GM12878 (cell line): ENCODE measurements around the gene FCF1. TPM values are rescaled to one million over a fixed set of nuclear protein-coding genes. Genes with fewer than 3 reads are reported as not detected.

Experiments used
- ATAC-seq: fragments of 200-7000 bp; cut with Tn5 transposase; 3 replicates; pipeline ENCODE4 v1.9.1; 2020; ENCODE audit warnings: mild to moderate bottlenecking, moderate library complexity
- BruUV-seq: library from RNA; stranded (reverse); fragments of 400-500 nt; replicated peaks from 2 replicates; lab custom pipeline; 2021; lab: Mats Ljungman, UMichigan
- CTCF ChIA-PET: fragments of 300-600 bp; sonication (Branson Sonifier 250); formaldehyde crosslinking; extraction: SDS; loops from one replicate; lab custom pipeline; 2021; ENCODE audit warnings: inconsistent platforms; lab: Yijun Ruan, JAX
- POLR2A ChIA-PET: fragments of 350-600 bp; formaldehyde crosslinking; extraction: SDS; loops from one replicate; lab custom pipeline; 2021; ENCODE audit warnings: inconsistent platforms; lab: Charles Lee
- RAD21 ChIA-PET: fragments of 300-600 bp; sonication (Branson Sonifier 250); formaldehyde crosslinking; loops from one replicate; lab custom pipeline; 2023; ENCODE audit warnings: antibody characterized with exemption; ENCODE audit not compliant: unreplicated experiment; lab: Charles Lee
- SMC1A ChIA-PET: fragments of 300-600 bp; sonication (Branson Sonifier 250); formaldehyde crosslinking; loops from one replicate; lab custom pipeline; 2023; ENCODE audit not compliant: unreplicated experiment, uncharacterized antibody; lab: Charles Lee
- DNase-seq: peaks from one replicate; pipeline ENCODE4 v3.0.0-alpha.2; 2011; ENCODE audit warnings: low read depth, low spot score
- FAIRE-seq: peaks from 3 replicates; lab custom pipeline; 2011; peaks lifted over from hg19 to GRCh38; lab: Jason Lieb, UNC
- H2AFZ ChIP-seq: 2 replicates; pipeline ENCODE4 v1.6.0; 2011; ENCODE audit warnings: low read depth, low read length, control low read depth; ENCODE audit not compliant: control insufficient read depth
- H3K27ac ChIP-seq: 2 replicates; pipeline ENCODE4 v1.5.1; 2011; ENCODE audit warnings: control low read depth; ENCODE audit not compliant: control insufficient read depth, insufficient read depth
- H3K27me3 ChIP-seq, 2 experiments: replicated peaks in 1 of 2; 2 replicates each; pipeline versions ENCODE4 v1.6.0 to v1.6.1; 2011; ENCODE audit warnings: low read length in 1 of 2; ENCODE audit not compliant: control insufficient read depth in 2 of 2, insufficient read depth in 2 of 2
- H3K36me3 ChIP-seq, 2 experiments: 2 replicates each; pipeline ENCODE4 v1.5.1; 2011; ENCODE audit warnings: low read length in 1 of 2; ENCODE audit not compliant: control insufficient read depth in 2 of 2, insufficient read depth in 2 of 2
- H3K4me1 ChIP-seq: 2 replicates; pipeline ENCODE4 v1.6.1; 2011; ENCODE audit warnings: mild to moderate bottlenecking, low read length, moderate library complexity, mixed read lengths; ENCODE audit not compliant: control insufficient read depth, insufficient read depth
- H3K4me2 ChIP-seq: 2 replicates; pipeline ENCODE4 v1.6.0; 2011; ENCODE audit warnings: control low read depth; ENCODE audit not compliant: control insufficient read depth, insufficient read depth
- H3K4me3 ChIP-seq: fragments of 200-600 bp; sonication (generic); 2 replicates; pipeline ENCODE4 v1.5.1; 2016
- H3K79me2 ChIP-seq: 2 replicates; pipeline ENCODE4 v1.6.0; 2011; ENCODE audit warnings: low read length; ENCODE audit not compliant: control insufficient read depth, insufficient read depth
- H3K9ac ChIP-seq: 2 replicates; pipeline ENCODE4 v1.8.0; 2011; ENCODE audit warnings: low read length, control low read depth, mixed read lengths; ENCODE audit not compliant: control insufficient read depth, insufficient read depth
- H3K9me3 ChIP-seq: replicated peaks from 3 replicates; pipeline ENCODE4 v1.5.1; 2011; ENCODE audit warnings: mild to moderate bottlenecking, low read length; ENCODE audit not compliant: control insufficient read depth, insufficient read depth
- H4K20me1 ChIP-seq: 2 replicates; pipeline ENCODE4 v1.6.0; 2011; ENCODE audit not compliant: control insufficient read depth, insufficient read depth
- CBFB ChIP-seq: IDR thresholded peaks from 2 replicates; pipeline ENCODE4 v1.6.1; 2016; ENCODE audit warnings: antibody characterized with exemption, low read depth
- CHD4 ChIP-seq: fragments of 200-600 bp; sonication (generic); IDR thresholded peaks from 2 replicates; pipeline ENCODE4 v1.6.1; 2016; ENCODE audit warnings: mild to moderate bottlenecking
- GATAD2B ChIP-seq: fragments of 450-650 bp; conservative IDR thresholded peaks from 2 replicates; pipeline ENCODE4 v1.6.1; 2017; ENCODE audit warnings: low read depth, mild to moderate bottlenecking, moderate library complexity
- KDM1A ChIP-seq: fragments of 200-600 bp; sonication (generic); IDR thresholded peaks from 2 replicates; pipeline ENCODE4 v1.6.1; 2016; ENCODE audit warnings: borderline replicate concordance
- PAX8 ChIP-seq: fragments of 450-650 bp; IDR thresholded peaks from 2 replicates; pipeline ENCODE4 v1.6.1; 2017; ENCODE audit warnings: mild to moderate bottlenecking, moderate library complexity
- SMC3 ChIP-seq: IDR thresholded peaks from 2 replicates; pipeline ENCODE4 v1.6.1; 2011; ENCODE audit warnings: low read length, improper control_type of control experiment, borderline replicate concordance
- TAF1 ChIP-seq: IDR thresholded peaks from 2 replicates; pipeline ENCODE4 v1.6.1; 2011; ENCODE audit warnings: mild to moderate bottlenecking, low read depth, low read length, borderline replicate concordance
- ZNF622 ChIP-seq: fragments of 450-650 bp; IDR thresholded peaks from 2 replicates; pipeline ENCODE4 v1.6.1; 2017; ENCODE audit warnings: mild to moderate bottlenecking, inconsistent platforms
- ZSCAN29 ChIP-seq: fragments of 450-650 bp; IDR thresholded peaks from 2 replicates; pipeline ENCODE4 v1.6.1; 2017; ENCODE audit warnings: mild to moderate bottlenecking, moderate library complexity
- WGBS: methylation state at CpG from one replicate; pipeline ENCODE4 v1.1.6; 2016; ENCODE audit warnings: low lambda C conversion rate; ENCODE audit not compliant: insufficient replicate concordance, insufficient coverage; ENCODE audit errors: missing lambda C conversion rate; 5-methylcytosine and 5-hydroxymethylcytosine counted together
- in situ Hi-C: fragments of 300-500 bp; cut with MboI; formaldehyde crosslinking; loops from 9 replicates; pipeline ENCODE4 v1.14.3; 2018; ENCODE audit warnings: mixed read lengths
- intact Hi-C: fragments of 100-400 bp; cut with micrococcal nuclease; formaldehyde crosslinking; loops from one replicate; pipeline ENCODE4 v1.14.2; 2022; ENCODE audit not compliant: unreplicated experiment
- polyA plus RNA-seq, 11 experiments: library from polyadenylated mRNA; depleted of rRNA in 4 of 11; unstranded in 6 of 11; stranded (reverse) in 5 of 11; fragments of >200 nt; fragmentation: Nextera tagmentation in 4 of 11; fragmentation: Illumina TruSeq in 1 of 11; extraction: Ambion mirVana in 4 of 11; extraction: Trizol in 1 of 11; gene quantifications; 1 replicate in 1 of 11; 2 replicates in 10 of 11; pipeline versions ENCODE4 v1.2.1 to v1.2.3, GENCODE V29; 2011 to 2016; ENCODE audit warnings: inconsistent platforms in 2 of 11, missing spikeins in 2 of 11, low read depth in 1 of 11
- total RNA-seq, 4 experiments: library from RNA; depleted of rRNA in 3 of 4; stranded (reverse); fragments of >200 nt in 3 of 4; fragmentation: Illumina TruSeq in 1 of 4; extraction: Trizol in 1 of 4; gene quantifications; 2 replicates each; pipeline versions ENCODE4 v1.2.1 to v1.2.3, GENCODE V29; 2013 to 2021
- TF ChIP-seq, protein P1 (sequence below): fragments of 150-350 bp; IDR thresholded peaks from 2 replicates; pipeline ENCODE4 v1.6.1; 2016; ENCODE audit warnings: low read depth, low read length
- TF ChIP-seq, protein P2 (sequence below): fragments of 450-650 bp; IDR thresholded peaks from 2 replicates; pipeline ENCODE4 v1.6.1; 2018; ENCODE audit warnings: mild to moderate bottlenecking, low read depth, moderate library complexity; ENCODE audit not compliant: partially characterized antibody
- TF ChIP-seq, protein P3 (sequence below): IDR thresholded peaks from 2 replicates; pipeline ENCODE4 v1.6.1; 2012; ENCODE audit warnings: low read depth, low read length, improper control_type of control experiment

The FCF1 gene
- total and polyA plus RNA-seq, 10 of the 15 experiments (the other 5 are each of a cell fraction or from before 2014, with no cell fraction given) = 6.2 to 88.7 (median 28.5) TPM

DNA sequence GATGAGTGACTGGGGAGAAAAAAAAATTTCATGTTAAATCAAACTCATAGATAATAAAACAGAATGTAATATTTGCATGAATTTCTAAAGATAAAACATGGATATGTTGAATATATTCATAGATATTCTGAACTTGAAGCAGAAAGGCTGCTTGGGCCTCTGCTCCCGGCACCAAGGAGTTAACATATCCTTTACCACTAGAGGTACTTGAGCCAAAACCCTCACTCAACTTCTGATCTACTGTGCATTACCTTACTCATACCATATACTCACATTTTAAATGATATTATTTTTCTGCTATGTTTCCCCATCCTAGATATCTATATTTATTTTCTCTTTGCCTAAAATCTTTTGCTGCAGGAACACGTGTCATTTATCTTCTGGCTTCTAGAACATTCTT is 15.0 kb upstream of the FCF1 start:
- BruUV-seq = no TSS peak
- no peak for ATAC-seq
- 91% methylated on average over 2 of the region's 2 CpGs for WGBS

DNA sequence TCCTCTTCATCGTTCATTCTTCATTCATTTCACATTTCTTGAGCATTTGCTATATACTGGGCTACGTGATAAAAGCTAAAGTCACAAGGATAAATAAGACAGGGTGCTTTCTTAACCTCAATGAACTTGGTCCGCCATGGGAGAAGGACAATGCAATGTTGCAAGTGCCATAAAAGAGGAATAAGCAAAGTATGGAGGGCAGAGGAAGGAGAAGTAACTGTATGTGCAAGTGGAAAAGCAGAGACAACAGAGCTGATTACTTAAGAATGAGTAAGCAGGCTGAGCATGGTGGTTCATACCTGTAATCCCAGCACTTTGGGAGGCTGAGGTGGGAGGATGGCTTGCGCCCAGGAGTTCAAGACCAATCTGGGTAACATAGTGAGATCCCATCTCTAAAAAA is 14.5 kb upstream of the FCF1 start:
- FAIRE-seq (no peak), ATAC-seq (no peak), DNase-seq (no peak)
- intact Hi-C loops = no loop called here
- peaks cover 2 to 4% of the 10 kb centered on the region in 2 experiments; a peak in 3 of 4 replicates for H3K36me3 ChIP-seq
- H3K4me2 ChIP-seq = no peak overlapping the region
- in situ Hi-C loops = no loop called here
- WGBS = 97% methylated on average over 4 of the region's 4 CpGs
- H4K20me1 ChIP-seq = no peaks in the 10 kb centered on the region
- CTCF ChIA-PET = no interaction called here
- SMC1A ChIA-PET = no interaction called here
- H3K27me3 ChIP-seq = no peaks in the 10 kb centered on the region
- RAD21 ChIA-PET = no interaction called here
- BruUV-seq = no TSS peak
- H3K9me3 ChIP-seq = peaks cover 7% of the 10 kb centered on the region; the same call in 2 of the 3 replicates
- H3K9ac ChIP-seq = no peak overlapping the region
- no peaks in the 10 kb centered on the region for H3K4me1 ChIP-seq
- no peak overlapping the region for H3K27ac ChIP-seq
- POLR2A ChIA-PET = no interaction called here
- no peak overlapping the region for H3K4me3 ChIP-seq
- H3K79me2 ChIP-seq = peaks cover 4% of the 10 kb centered on the region
- no peak overlapping the region for H2AFZ ChIP-seq
- TF ChIP-seq, protein P1, sequence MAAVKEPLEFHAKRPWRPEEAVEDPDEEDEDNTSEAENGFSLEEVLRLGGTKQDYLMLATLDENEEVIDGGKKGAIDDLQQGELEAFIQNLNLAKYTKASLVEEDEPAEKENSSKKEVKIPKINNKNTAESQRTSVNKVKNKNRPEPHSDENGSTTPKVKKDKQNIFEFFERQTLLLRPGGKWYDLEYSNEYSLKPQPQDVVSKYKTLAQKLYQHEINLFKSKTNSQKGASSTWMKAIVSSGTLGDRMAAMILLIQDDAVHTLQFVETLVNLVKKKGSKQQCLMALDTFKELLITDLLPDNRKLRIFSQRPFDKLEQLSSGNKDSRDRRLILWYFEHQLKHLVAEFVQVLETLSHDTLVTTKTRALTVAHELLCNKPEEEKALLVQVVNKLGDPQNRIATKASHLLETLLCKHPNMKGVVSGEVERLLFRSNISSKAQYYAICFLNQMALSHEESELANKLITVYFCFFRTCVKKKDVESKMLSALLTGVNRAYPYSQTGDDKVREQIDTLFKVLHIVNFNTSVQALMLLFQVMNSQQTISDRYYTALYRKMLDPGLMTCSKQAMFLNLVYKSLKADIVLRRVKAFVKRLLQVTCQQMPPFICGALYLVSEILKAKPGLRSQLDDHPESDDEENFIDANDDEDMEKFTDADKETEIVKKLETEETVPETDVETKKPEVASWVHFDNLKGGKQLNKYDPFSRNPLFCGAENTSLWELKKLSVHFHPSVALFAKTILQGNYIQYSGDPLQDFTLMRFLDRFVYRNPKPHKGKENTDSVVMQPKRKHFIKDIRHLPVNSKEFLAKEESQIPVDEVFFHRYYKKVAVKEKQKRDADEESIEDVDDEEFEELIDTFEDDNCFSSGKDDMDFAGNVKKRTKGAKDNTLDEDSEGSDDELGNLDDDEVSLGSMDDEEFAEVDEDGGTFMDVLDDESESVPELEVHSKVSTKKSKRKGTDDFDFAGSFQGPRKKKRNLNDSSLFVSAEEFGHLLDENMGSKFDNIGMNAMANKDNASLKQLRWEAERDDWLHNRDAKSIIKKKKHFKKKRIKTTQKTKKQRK = no peak
- TF ChIP-seq CHD4 (no peak), TAF1 (no peak), ZSCAN29 (no peak)
- TF ChIP-seq, protein P2, sequence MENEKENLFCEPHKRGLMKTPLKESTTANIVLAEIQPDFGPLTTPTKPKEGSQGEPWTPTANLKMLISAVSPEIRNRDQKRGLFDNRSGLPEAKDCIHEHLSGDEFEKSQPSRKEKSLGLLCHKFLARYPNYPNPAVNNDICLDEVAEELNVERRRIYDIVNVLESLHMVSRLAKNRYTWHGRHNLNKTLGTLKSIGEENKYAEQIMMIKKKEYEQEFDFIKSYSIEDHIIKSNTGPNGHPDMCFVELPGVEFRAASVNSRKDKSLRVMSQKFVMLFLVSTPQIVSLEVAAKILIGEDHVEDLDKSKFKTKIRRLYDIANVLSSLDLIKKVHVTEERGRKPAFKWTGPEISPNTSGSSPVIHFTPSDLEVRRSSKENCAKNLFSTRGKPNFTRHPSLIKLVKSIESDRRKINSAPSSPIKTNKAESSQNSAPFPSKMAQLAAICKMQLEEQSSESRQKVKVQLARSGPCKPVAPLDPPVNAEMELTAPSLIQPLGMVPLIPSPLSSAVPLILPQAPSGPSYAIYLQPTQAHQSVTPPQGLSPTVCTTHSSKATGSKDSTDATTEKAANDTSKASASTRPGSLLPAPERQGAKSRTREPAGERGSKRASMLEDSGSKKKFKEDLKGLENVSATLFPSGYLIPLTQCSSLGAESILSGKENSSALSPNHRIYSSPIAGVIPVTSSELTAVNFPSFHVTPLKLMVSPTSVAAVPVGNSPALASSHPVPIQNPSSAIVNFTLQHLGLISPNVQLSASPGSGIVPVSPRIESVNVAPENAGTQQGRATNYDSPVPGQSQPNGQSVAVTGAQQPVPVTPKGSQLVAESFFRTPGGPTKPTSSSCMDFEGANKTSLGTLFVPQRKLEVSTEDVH = no peak

More for the DNA sequence above, 15.0 kb upstream of the FCF1 start:
- Histone ChIP-seq H3K27me3 (no peaks in the 10 kb centered on the region), H3K4me2 (no peak overlapping the region), H3K9ac (no peak overlapping the region), H4K20me1 (no peaks in the 10 kb centered on the region), H3K36me3 (peaks cover 2 to 5% of the 10 kb centered on the region in 2 experiments; a peak in 3 of 4 replicates), H3K4me1 (no peaks in the 10 kb centered on the region), H2AFZ (no peak overlapping the region), H3K27ac (no peak overlapping the region), H3K4me3 (no peak overlapping the region), H3K79me2 (no peaks in the 10 kb centered on the region; the same call in none of the 2 replicates), H3K9me3 (peaks cover 6% of the 10 kb centered on the region; the same call in 1 of the 3 replicates)
- ChIA-PET POLR2A (no interaction called here), CTCF (interaction anchor here (1.0 kb wide), 1 partner anchor 19 kb away, joined by 3 read pairs; no protein-coding TSS in a partner anchor), SMC1A (no interaction called here), RAD21 (no interaction called here)
- DNase-seq (no peak), FAIRE-seq (no peak)
- TF ChIP-seq ZNF622 (no peak), CBFB (no peak), GATAD2B (no peak), PAX8 (no peak), KDM1A (no peak), SMC3 (no peak)
- TF ChIP-seq, protein P3, sequence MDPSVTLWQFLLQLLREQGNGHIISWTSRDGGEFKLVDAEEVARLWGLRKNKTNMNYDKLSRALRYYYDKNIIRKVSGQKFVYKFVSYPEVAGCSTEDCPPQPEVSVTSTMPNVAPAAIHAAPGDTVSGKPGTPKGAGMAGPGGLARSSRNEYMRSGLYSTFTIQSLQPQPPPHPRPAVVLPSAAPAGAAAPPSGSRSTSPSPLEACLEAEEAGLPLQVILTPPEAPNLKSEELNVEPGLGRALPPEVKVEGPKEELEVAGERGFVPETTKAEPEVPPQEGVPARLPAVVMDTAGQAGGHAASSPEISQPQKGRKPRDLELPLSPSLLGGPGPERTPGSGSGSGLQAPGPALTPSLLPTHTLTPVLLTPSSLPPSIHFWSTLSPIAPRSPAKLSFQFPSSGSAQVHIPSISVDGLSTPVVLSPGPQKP = no peak
- intact Hi-C loops (no loop called here), in situ Hi-C loops (no loop called here)
